ENCODE data around the gene MIS18BP1.
"Not testable (repeated sequence)": the region's sequence is repeated elsewhere in the genome, so short reads cannot be mapped to it uniquely, and the experiment has no call there.

The MIS18BP1 gene

GRCh38 chr14:45253070-45253753, at the start of gene MIS18BP1:
MIS18BP1 (minus strand) TSS chr14:45253202; CDS start chr14:45247286, 5,916 bp downstream.
- in situ Hi-C loops (cut with MboI; ENCODE audit: low sequenced_read_pairs) = no loop called here

- in situ Hi-C loops (cut with MboI; ENCODE audit: low sequenced_read_pairs) = no loop called here
Observed at GRCh38 chr14:45298423-45299117, 45.6 kb upstream of the MIS18BP1 start.

GRCh38 chr14:45294796-45295195, 41.8 kb upstream of the MIS18BP1 start:
- in situ Hi-C loops (cut with MboI; ENCODE audit: low sequenced_read_pairs) = not testable (repeated sequence)

GRCh38 chr14:45290547-45290946, 37.5 kb upstream of the MIS18BP1 start:
- in situ Hi-C loops (cut with MboI; ENCODE audit: low sequenced_read_pairs) = no loop called here

GRCh38 chr14:45287610-45288009, 34.6 kb upstream of the MIS18BP1 start:
- in situ Hi-C loops (cut with MboI; ENCODE audit: low sequenced_read_pairs) = no loop called here

- in situ Hi-C loops (cut with MboI; ENCODE audit: low sequenced_read_pairs) = no loop called here
Observed at GRCh38 chr14:45284802-45285201, 31.8 kb upstream of the MIS18BP1 start.

GRCh38 chr14:45281731-45282400, 28.9 kb upstream of the MIS18BP1 start:
- in situ Hi-C loops (cut with MboI; ENCODE audit: low sequenced_read_pairs) = not testable (repeated sequence)

GRCh38 chr14:45271858-45272537, 19.0 kb upstream of the MIS18BP1 start:
- in situ Hi-C loops (cut with MboI; ENCODE audit: low sequenced_read_pairs) = no loop called here

GRCh38 chr14:45270031-45270430, 17.0 kb upstream of the MIS18BP1 start:
- in situ Hi-C loops (cut with MboI; ENCODE audit: low sequenced_read_pairs) = no loop called here

GRCh38 chr14:45267071-45267470, 14.1 kb upstream of the MIS18BP1 start:
- in situ Hi-C loops (cut with MboI; ENCODE audit: low sequenced_read_pairs) = no loop called here

GRCh38 chr14:45262637-45263036, 9.6 kb upstream of the MIS18BP1 start:
- in situ Hi-C loops (cut with MboI; ENCODE audit: low sequenced_read_pairs) = no loop called here

- in situ Hi-C loops (cut with MboI; ENCODE audit: low sequenced_read_pairs) = no loop called here
Observed at GRCh38 chr14:45261209-45261608, 8.2 kb upstream of the MIS18BP1 start.

GRCh38 chr14:45258805-45259204, 5.8 kb upstream of the MIS18BP1 start:
- in situ Hi-C loops (cut with MboI; ENCODE audit: low sequenced_read_pairs) = no loop called here

- in situ Hi-C loops (cut with MboI; ENCODE audit: low sequenced_read_pairs) = no loop called here
Observed at GRCh38 chr14:45258073-45258472, 5.1 kb upstream of the MIS18BP1 start.

- in situ Hi-C loops (cut with MboI; ENCODE audit: low sequenced_read_pairs) = no loop called here
Observed at GRCh38 chr14:45254771-45255170, 1.8 kb upstream of the MIS18BP1 start.

- in situ Hi-C loops (cut with MboI; ENCODE audit: low sequenced_read_pairs) = no loop called here
Observed at GRCh38 chr14:45253754-45254310, 830 bp upstream of the MIS18BP1 start.

- in situ Hi-C loops (cut with MboI; ENCODE audit: low sequenced_read_pairs) = no loop called here
Observed at GRCh38 chr14:45252366-45253069, 484 bp downstream of the MIS18BP1 start.

- in situ Hi-C loops (cut with MboI; ENCODE audit: low sequenced_read_pairs) = no loop called here
Observed at GRCh38 chr14:45251912-45252311, 1.1 kb downstream of the MIS18BP1 start.

- in situ Hi-C loops (cut with MboI; ENCODE audit: low sequenced_read_pairs) = no loop called here
Observed at GRCh38 chr14:45249856-45250575, 3.0 kb downstream of the MIS18BP1 start.

GRCh38 chr14:45247427-45247826, 5.6 kb downstream of the MIS18BP1 start:
- in situ Hi-C loops (cut with MboI; ENCODE audit: low sequenced_read_pairs) = no loop called here

Measured in HL-60/S4 treated with phorbol 12-myristate 13-acetate at 8.2 ng/mL for 4 days and 3 days (cell line).